ENCODE results near the gene TRMT112.

DNA sequence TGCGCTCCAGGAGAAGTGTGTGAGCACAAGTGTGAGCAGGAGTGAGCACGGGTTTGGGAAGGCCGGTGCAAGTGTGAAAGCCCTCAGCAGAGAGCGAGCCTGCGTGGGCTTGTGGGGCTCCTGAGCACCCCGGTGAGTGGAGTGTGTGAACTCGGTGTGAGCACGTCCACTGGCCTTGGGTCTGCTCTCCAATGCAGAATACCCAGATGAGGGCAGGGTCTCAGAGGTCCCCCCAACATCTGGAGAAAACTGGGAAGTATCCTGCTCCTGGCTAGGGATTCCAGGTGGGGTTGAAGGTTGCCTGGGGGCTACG lies 10.8 kb downstream of the TRMT112 start:
- TF ChIP-seq ZBTB7A (IDR thresholded peaks at IDR 0.05; ENCODE audit: low read depth) (no peak), RAD21 (IDR thresholded peaks at IDR 0.05; ENCODE audit: low read depth) (no peak), CEBPB (IDR thresholded peaks at IDR 0.05) (no peak), EP300 (IDR thresholded peaks at IDR 0.05; ENCODE audit: borderline replicate concordance) (no peak), TCF12 (IDR thresholded peaks at IDR 0.05; ENCODE audit: low read depth) (no peak), TEAD4 (IDR thresholded peaks at IDR 0.05) (no peak), TAF1 (IDR thresholded peaks at IDR 0.05; ENCODE audit: low read depth) (no peak), YY1 (IDR thresholded peaks at IDR 0.05; ENCODE audit: low read depth) (no peak), CREB1 (IDR thresholded peaks at IDR 0.05; ENCODE audit: low read depth) (no peak), NFIC (IDR thresholded peaks at IDR 0.05) (no peak), FOXM1 (IDR thresholded peaks at IDR 0.05; ENCODE audit: borderline replicate concordance, low read depth) (no peak)
- TF ChIP-seq, protein P1, sequence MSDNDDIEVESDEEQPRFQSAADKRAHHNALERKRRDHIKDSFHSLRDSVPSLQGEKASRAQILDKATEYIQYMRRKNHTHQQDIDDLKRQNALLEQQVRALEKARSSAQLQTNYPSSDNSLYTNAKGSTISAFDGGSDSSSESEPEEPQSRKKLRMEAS (IDR thresholded peaks at IDR 0.05): no peak
- TF ChIP-seq, protein P2, sequence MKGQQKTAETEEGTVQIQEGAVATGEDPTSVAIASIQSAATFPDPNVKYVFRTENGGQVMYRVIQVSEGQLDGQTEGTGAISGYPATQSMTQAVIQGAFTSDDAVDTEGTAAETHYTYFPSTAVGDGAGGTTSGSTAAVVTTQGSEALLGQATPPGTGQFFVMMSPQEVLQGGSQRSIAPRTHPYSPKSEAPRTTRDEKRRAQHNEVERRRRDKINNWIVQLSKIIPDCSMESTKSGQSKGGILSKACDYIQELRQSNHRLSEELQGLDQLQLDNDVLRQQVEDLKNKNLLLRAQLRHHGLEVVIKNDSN (IDR thresholded peaks at IDR 0.05): no peak
- TF ChIP-seq, protein P3, sequence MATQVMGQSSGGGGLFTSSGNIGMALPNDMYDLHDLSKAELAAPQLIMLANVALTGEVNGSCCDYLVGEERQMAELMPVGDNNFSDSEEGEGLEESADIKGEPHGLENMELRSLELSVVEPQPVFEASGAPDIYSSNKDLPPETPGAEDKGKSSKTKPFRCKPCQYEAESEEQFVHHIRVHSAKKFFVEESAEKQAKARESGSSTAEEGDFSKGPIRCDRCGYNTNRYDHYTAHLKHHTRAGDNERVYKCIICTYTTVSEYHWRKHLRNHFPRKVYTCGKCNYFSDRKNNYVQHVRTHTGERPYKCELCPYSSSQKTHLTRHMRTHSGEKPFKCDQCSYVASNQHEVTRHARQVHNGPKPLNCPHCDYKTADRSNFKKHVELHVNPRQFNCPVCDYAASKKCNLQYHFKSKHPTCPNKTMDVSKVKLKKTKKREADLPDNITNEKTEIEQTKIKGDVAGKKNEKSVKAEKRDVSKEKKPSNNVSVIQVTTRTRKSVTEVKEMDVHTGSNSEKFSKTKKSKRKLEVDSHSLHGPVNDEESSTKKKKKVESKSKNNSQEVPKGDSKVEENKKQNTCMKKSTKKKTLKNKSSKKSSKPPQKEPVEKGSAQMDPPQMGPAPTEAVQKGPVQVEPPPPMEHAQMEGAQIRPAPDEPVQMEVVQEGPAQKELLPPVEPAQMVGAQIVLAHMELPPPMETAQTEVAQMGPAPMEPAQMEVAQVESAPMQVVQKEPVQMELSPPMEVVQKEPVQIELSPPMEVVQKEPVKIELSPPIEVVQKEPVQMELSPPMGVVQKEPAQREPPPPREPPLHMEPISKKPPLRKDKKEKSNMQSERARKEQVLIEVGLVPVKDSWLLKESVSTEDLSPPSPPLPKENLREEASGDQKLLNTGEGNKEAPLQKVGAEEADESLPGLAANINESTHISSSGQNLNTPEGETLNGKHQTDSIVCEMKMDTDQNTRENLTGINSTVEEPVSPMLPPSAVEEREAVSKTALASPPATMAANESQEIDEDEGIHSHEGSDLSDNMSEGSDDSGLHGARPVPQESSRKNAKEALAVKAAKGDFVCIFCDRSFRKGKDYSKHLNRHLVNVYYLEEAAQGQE (IDR thresholded peaks at IDR 0.05; ENCODE audit: low read depth): no peak

Measured in Ishikawa (cell line).